HG03469 (cell line): ENCODE measurements around the gene IFNA21.
"Not testable (repeated sequence)": the region's sequence is repeated elsewhere in the genome, so short reads cannot be mapped to it uniquely, and the experiment has no call there.

ENCODE experiments used
- ATAC-seq: cut with Tn5 transposase; IDR thresholded peaks from one replicate; pipeline ENCODE4 v1.9.1; 2021; ENCODE audit warnings: mild to moderate bottlenecking, moderate library complexity, moderate number of reproducible peaks; ENCODE audit not compliant: unreplicated experiment

Gene IFNA21

DNA sequence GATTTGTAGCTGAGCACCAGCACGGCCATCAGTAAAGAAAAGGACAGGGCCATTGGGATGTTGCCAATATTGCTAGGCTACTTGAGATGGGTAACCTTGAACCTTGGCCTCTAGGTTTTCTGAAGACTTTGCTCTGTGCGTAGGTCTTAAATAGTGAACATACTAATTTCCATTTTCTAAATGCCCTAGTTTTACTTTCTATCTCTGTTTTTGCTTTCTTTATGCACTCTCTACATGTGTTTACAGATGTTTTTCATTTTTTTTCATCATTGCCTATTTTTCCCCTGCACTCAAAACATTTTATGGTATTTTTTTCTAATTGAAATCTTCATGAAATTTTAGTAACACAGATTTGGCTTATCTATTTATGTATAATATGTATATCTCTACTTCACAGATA, at the start of gene IFNA21:
Gene IFNA21 (minus strand): TSS at position 101 of the 400 bp plus-strand sequence. CDS start 48 bp downstream, at position 53.
- not testable (repeated sequence) for ATAC-seq

GRCh38 chr9:21213411-21214326, 47.2 kb upstream of the IFNA21 start:
- ATAC-seq: peak; percentile 74

DNA sequence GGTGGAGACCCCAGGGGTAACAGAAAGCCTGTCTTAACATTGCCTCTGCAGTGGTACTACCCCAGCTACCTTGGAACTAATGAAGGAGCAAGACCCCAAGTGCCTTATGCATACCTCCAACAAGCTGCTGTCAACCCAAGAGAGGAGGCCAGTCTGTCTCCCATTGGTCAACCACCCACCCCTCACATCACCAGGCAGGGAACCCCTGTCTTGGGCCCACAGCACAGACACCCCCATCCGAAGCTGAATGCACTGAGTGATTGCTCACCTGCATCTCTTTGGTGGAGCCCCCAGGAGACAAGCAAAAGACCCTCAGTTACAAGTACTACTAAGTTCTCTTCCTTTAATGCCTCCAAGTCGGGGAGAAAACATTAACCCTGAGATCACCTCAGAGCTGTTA, 45.7 kb upstream of the IFNA21 start:
- not testable (repeated sequence) for ATAC-seq

- not testable (repeated sequence) for ATAC-seq
Observed at GRCh38 chr9:21210782-21211181, 44.3 kb upstream of the IFNA21 start.

- ATAC-seq: no peak
Observed at GRCh38 chr9:21210311-21210710, 43.9 kb upstream of the IFNA21 start.

DNA sequence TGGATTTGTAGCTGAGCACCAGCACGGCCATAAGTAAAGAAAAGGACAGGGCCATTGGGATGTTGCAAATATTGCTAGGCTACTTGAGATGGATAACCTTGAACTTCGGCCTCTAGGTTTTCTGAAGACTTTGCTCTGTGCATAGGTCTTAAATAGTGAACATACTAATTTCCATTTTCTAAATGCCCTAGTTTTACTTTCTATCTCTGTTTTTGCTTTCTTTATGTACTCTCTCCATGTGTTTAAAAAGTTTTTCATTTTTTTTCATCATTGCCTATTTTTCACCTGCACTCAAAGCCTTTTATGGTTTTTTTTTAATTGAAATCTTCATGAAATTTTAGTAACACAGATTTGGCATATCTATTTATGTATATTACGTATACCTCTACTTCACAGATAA, 40.6 kb upstream of the IFNA21 start, which contains the start of gene IFNA10:
Gene IFNA10 (minus strand): TSS at position 101 of the 400 bp plus-strand sequence. CDS start 46 bp downstream, at position 55.
- ATAC-seq: not testable (repeated sequence)

DNA sequence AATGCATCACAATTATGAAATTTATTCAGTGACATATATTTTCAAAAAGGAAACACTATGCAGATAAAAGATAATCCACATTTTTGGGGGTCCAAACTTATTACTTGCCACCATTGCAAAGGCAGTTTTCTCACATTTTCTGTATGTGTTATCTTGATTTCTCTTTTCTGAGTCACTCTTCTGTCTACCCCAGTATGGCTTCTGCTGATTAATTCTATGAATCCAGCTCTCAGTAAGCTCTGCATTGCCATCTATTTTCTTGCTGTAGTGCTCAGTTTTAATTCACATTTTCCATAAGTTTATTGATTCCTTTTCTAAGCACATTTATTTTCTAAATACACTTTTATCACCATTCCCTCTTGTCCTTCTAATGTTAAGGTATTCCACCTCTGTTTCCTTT, 38.7 kb upstream of the IFNA21 start:
- no peak for ATAC-seq

DNA sequence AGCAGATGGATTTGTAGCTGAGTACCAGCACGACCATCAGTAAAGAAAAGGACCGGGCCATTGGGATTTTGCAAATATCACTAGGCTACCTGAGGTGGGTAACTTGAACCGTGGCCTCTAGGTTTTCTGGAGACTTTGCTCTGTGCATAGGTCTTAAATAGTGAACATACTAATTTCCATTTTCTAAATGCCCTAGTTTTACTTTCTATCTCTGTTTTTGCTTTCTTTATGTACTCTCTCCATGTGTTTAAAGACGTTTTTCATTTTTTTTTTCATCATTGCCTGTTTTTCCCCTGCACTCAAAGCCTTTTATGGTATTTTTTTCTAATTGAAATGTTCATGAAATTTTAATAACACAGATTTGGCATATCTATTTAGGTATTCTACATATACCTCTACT, 35.6 kb upstream of the IFNA21 start, which contains the start of gene IFNA7:
Gene IFNA7 (minus strand): TSS at position 101 of the 400 bp plus-strand sequence. CDS start 40 bp downstream, at position 61.
- ATAC-seq: not testable (repeated sequence)

DNA sequence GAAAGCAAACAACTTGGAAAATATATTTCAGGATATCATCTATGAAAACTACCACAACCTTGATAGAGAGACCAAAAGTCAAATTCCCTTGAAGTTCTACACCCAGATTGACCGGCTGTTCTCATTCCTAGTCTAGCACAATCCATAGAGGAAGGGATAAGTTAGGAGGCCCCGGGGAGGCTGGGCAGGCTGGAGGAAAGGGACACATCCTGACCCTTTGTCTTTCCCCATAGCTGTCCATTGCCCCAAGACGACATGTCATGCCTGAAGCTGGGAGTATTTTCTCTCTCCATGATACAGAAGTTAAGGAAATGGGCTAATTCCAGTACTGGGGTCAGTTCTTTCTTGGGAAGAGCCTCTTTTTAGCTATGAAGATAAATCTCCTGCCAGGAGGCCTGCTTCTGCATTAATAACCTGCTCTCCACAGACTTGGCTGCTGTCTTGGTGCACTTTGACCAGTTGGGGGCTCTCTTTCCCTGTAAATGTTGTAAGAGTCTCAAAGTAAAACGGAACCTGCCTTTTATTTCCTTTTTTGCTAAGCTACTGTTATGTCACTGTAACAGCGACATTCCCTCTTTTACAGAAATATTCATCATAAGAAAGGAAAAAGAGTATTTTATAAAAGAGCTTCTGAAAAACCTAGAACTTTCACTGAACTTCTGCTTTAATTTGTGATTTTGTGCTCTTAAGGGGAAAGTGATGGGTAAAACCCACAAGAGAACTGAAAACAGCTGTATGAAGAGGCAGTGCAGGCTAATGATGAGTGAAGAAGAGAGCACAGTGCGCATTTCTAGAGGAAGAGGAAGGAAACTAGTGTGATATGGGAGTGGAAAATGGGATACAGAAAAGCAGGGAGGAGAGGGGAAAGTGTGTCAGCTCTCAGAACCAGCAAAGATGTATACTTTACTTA, 28.7 kb upstream of the IFNA21 start:
- ATAC-seq: peak; percentile 90

DNA sequence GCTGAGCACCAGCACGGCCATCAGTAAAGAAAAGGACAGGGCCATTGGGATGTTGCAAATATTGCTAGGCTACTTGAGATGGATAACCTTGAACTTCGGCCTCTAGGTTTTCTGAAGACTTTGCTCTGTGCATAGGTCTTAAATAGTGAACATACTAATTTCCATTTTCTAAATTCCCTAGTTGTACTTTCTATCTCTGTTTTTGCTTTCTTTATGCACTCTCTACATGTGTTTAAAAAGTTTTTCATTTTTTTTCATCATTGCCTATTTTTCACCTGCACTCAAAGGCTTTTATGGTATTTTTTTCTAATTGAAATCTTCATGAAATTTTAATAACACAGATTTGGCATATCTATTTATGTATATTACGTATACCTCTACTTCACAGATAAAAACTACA, 21.0 kb upstream of the IFNA21 start, which contains the start of gene IFNA4:
Gene IFNA4 (minus strand): TSS at position 101 of the 400 bp plus-strand sequence. CDS start 56 bp downstream, at position 45.
- not testable (repeated sequence) for ATAC-seq

GRCh38 chr9:21182810-21183736, 16.6 kb upstream of the IFNA21 start:
- ATAC-seq: peak; percentile 95

- no peak for ATAC-seq
Observed at GRCh38 chr9:21174671-21175070, 8.2 kb upstream of the IFNA21 start.

GRCh38 chr9:21172156-21172555, 5.7 kb upstream of the IFNA21 start:
- ATAC-seq: no peak

DNA sequence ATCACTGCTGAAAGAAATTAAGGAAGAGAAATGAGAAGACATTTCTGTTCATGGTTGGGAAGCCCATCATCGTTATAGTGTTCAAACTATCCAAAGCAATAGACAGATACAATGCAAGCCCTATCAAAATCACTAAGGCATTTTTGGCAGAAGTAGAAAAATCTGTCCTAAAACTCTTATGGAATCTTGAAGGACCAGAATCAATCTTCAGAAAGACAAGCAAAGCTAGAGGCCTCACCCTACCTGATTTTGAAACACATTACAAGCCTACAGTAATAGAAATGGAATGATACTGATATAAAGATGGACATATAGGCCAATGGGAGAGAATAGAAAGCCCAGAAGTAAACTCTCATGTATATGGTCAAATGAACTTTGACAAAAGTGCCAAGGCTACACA, 4.9 kb upstream of the IFNA21 start:
- ATAC-seq: no peak

DNA sequence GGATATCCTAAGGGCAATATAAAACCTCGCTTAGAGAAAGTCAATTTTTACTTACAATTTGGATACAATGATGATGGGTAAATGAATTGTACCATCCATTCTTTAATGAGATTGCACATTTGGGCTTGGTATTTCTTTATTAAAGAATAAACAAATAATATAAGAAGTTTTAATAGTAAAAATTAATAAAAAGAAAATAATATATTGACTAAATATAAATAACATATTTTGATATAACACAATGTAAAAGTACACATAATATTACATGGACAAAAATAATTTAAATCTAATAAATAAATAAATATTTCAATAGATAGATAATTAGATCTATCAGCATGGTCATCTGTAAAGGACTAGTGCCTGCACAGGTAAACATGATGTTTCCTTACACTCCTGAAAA, 944 bp downstream of the IFNA21 start:
- ATAC-seq: no peak

GRCh38 chr9:21160178-21160577, 6.3 kb downstream of the IFNA21 start:
- ATAC-seq: peak; percentile 93

DNA sequence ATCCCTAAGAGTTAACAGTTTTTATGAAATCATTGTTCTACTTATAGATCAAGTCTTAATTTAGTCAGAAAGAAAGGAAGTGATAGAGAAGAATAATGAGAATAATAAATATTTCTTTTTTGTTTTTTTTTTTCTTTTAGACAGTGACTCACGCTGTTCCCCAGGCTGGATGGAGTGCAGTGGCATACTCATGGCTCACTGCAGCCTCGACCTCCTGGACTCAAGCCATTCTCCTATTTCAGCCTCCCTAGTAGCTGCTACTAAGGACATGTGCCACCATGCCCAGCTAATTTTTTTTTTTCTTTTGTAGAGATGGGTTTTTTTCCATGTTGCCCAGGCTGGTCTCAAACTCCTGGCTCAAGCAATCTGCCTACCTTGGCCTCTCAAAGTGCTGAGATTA, 11.0 kb downstream of the IFNA21 start:
- no peak for ATAC-seq

- ATAC-seq: peak; percentile 61
Observed at GRCh38 chr9:21154018-21154608, 12.3 kb downstream of the IFNA21 start.

GRCh38 chr9:21153336-21154017, 13.0 kb downstream of the IFNA21 start:
- ATAC-seq: no peak
